ENCODE data around the gene ACBD4.
A peak's percentile ranks its signal among the peaks of the same experiment; 100 is the strongest.

Gene ACBD4

DNA sequence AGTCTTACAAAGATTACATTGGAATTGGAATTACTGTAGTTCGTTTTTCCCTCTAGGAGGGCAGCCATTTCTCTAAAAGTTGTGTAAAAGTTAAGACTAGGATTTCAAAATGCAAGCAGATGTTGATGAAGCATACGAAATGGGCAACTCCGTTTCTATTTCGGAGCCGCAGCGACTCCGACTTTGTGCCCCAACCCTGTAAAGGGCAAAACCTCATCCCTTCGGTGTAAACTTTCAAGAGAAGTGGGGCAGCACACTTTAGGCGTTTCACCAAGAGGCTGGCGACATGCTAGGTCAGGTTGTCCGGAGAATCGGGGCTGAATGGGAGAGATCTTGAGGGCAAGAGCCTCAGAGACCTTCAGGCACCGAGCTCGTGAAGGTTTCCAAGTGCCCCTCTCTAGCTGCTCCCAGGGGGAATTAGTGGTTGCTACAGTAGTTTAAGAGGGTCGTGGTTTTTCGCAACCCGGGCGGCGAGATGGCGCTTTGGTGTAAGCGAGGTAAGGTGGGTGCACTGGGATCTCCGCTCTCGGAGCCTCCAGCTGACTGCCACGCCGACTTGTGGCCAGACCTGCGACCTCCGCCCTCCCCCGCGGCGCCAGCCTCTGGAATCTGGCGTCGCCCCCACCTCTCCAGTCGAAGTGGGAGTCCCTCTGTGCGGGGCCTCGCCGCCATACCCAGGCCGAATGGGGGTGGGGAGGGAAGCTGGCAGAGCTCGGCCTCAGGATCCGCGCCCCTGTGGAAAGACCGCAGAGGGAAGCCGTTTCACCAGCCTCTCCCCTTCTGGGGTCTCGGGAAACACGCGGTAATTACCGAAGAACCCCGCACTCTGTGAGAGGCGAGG, 25.2 kb downstream of the ACBD4 start:
- no peaks in the 10 kb centered on the region for H3K9me3 ChIP-seq (ENCODE audit: control insufficient read depth, insufficient read depth, low read length)
- no peaks in the 10 kb centered on the region for H3K36me3 ChIP-seq (ENCODE audit: control insufficient read depth, insufficient read depth, low read length)
- H3K4me3 ChIP-seq (ENCODE audit: low read length), result peak overlapping the region; percentile 89
- no peak overlapping the region for H3K27ac ChIP-seq (ENCODE audit: low read length)
- WGBS (ENCODE audit: insufficient coverage, insufficient read length), result no CpG with 5 or more reads among the region's 48 CpGs
- no peak for DNase-seq (ENCODE audit: low read depth, low spot score)
- no peaks in the 10 kb centered on the region; the same call in 1 of the 2 replicates for H3K4me1 ChIP-seq (ENCODE audit: control insufficient read depth, insufficient read depth, low read length)
- H3K27me3 ChIP-seq (ENCODE audit: control insufficient read depth, insufficient read depth, low read length), result no peaks in the 10 kb centered on the region

DNA sequence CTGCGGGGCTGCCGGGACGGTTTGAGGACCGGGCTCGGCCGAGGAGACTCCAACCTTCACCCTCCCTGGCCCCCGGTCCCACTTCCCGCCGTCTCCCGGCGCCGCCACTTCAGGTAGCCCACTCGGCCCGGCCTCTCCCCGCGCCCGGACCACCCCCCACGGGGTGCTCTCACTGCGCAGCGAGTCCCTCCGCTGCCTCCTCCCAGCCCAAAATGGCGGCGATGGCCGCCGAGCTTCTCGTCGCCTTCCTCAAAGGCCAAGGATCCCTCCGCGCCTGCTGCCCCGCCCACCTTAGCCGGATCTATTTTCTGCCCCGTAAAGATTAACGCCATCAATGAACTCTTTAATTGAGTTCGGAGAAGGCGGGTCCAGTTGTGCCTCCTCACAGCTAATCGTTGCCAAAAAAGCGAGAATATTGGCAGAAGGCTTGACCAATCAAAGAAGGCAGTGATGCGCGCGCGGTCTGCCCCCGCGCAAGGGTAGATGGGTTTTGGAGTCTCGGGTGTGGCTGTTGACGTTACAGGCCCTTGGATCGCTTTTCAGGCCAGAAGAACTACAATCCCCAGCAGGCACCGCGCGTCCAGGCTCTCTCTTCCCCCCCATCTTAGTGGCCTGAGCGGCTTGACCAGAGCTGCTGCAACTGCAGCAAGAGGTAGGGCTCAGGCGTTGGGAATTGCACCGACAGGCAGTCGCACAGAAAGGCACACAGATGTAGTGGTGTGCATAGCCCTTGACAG, 26.0 kb downstream of the ACBD4 start, which contains the start of gene HEXIM2:
Gene HEXIM2, plus strand, starts transcription at position 588 of the 737 bp plus-strand sequence. CDS start 919 bp downstream, outside the sequence.
- Histone ChIP-seq H3K4me3 (ENCODE audit: low read length) (peak within 1 kb of the TSS; percentile 89), H3K9me3 (ENCODE audit: control insufficient read depth, insufficient read depth, low read length) (no peaks in the 10 kb centered on the region), H3K27ac (ENCODE audit: low read length) (no peak within 1 kb of the TSS), H3K4me1 (ENCODE audit: control insufficient read depth, insufficient read depth, low read length) (no peaks in the 10 kb centered on the region; the same call in 1 of the 2 replicates), H3K27me3 (ENCODE audit: control insufficient read depth, insufficient read depth, low read length) (no peaks in the 10 kb centered on the region), H3K36me3 (ENCODE audit: control insufficient read depth, insufficient read depth, low read length) (no peaks in the 10 kb centered on the region)
- DNase-seq (ENCODE audit: low read depth, low spot score), result peak; percentile 99
- no CpG with 5 or more reads among the region's 53 CpGs for WGBS (ENCODE audit: insufficient coverage, insufficient read length)

DNA sequence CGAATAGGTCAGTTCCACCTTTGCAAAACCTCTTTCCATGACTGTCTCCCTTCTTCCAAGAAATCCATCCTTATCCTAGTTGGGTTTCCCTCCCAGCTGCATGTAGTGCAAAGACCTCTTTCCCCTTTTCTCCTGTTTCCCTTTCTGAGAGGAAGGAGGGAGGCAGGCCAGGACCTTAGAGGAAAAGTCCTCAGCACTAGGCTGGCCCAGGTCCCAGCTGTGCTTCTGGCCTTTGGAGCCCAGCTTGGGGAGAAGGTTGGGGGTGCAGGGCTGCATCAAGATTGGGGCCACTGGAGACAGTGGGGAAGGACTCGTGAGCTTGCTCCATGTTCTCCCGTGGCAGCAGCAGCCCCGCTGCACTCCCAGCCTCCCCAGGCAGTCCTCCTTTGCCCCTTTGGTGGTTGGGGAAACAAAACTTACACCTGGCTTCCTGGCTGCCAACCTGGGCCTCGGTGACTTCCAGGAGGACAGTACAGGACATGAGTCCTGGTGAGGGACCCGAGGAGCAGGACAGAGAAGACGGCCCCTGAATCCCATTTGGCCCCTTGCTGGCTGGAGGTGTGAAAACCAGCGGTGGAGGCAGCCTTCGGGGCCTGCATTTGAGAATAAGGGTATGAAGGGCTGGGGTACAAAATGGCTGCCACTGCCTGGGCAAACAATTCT, 26.7 kb downstream of the ACBD4 start:
- no peaks in the 10 kb centered on the region for H3K36me3 ChIP-seq (ENCODE audit: control insufficient read depth, insufficient read depth, low read length)
- H3K27ac ChIP-seq (ENCODE audit: low read length), result no peak overlapping the region
- H3K4me3 ChIP-seq (ENCODE audit: low read length), result peak overlapping the region; percentile 10; the same call in 1 of the 2 replicates
- no peaks in the 10 kb centered on the region; the same call in 1 of the 2 replicates for H3K4me1 ChIP-seq (ENCODE audit: control insufficient read depth, insufficient read depth, low read length)
- no peaks in the 10 kb centered on the region for H3K9me3 ChIP-seq (ENCODE audit: control insufficient read depth, insufficient read depth, low read length)
- DNase-seq (ENCODE audit: low read depth, low spot score), result no peak
- no CpG with 5 or more reads among the region's 9 CpGs for WGBS (ENCODE audit: insufficient coverage, insufficient read length)
- H3K27me3 ChIP-seq (ENCODE audit: control insufficient read depth, insufficient read depth, low read length), result no peaks in the 10 kb centered on the region

- Histone ChIP-seq H3K27me3 (ENCODE audit: control insufficient read depth, insufficient read depth, low read length) (no peaks in the 10 kb centered on the region), H3K9me3 (ENCODE audit: control insufficient read depth, insufficient read depth, low read length) (no peaks in the 10 kb centered on the region), H3K36me3 (ENCODE audit: control insufficient read depth, insufficient read depth, low read length) (0 out of 2 replicates have a peak, but pooled peaks cover 5% of the 10 kb centered on the region), H3K4me1 (ENCODE audit: control insufficient read depth, insufficient read depth, low read length) (peaks cover 2% of the 10 kb centered on the region; the same call in 1 of the 2 replicates), H3K4me3 (ENCODE audit: low read length) (no peak overlapping the region), H3K27ac (ENCODE audit: low read length) (no peak overlapping the region)
- WGBS (ENCODE audit: insufficient coverage, insufficient read length), result 100% methylated on average over 1 of the region's 7 CpGs
- no peak for DNase-seq (ENCODE audit: low read depth, low spot score)
Measured at GRCh38 chr17:45164734-45165269, 29.3 kb downstream of the ACBD4 start.

DNA sequence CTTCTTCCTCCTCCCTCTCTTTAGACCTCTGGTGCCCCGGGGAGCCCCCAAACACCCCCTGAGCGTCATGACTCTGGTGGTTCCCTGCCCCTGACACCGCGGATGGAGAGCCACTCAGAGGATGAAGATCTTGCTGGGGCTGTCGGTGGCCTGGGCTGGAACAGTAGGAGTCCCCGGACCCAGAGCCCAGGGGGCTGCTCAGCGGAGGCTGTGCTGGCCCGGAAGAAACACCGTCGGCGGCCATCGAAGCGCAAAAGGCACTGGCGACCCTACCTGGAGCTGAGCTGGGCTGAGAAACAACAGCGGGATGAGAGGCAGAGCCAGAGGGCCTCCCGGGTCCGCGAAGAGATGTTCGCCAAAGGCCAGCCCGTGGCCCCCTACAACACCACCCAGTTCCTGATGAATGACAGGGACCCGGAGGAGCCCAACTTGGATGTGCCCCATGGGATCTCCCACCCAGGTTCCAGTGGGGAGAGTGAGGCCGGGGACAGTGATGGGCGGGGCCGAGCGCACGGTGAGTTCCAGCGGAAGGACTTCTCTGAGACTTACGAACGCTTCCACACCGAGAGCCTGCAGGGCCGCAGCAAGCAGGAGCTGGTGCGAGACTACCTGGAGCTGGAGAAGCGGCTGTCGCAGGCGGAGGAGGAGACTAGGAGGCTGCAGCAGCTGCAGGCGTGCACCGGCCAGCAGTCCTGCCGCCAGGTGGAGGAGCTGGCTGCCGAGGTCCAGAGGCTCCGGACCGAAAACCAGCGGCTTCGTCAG, 33.7 kb downstream of the ACBD4 start:
- no peaks in the 10 kb centered on the region for H3K9me3 ChIP-seq (ENCODE audit: control insufficient read depth, insufficient read depth, low read length)
- H3K4me1 ChIP-seq (ENCODE audit: control insufficient read depth, insufficient read depth, low read length), result peaks cover 26% of the 10 kb centered on the region
- H3K27ac ChIP-seq (ENCODE audit: low read length), result no peak overlapping the region
- 0 out of 2 replicates have a peak, but pooled peaks cover 5% of the 10 kb centered on the region for H3K36me3 ChIP-seq (ENCODE audit: control insufficient read depth, insufficient read depth, low read length)
- no peak for DNase-seq (ENCODE audit: low read depth, low spot score)
- H3K27me3 ChIP-seq (ENCODE audit: control insufficient read depth, insufficient read depth, low read length), result no peaks in the 10 kb centered on the region
- no CpG with 5 or more reads among the region's 43 CpGs for WGBS (ENCODE audit: insufficient coverage, insufficient read length)
- no peak overlapping the region for H3K4me3 ChIP-seq (ENCODE audit: low read length)

DNA sequence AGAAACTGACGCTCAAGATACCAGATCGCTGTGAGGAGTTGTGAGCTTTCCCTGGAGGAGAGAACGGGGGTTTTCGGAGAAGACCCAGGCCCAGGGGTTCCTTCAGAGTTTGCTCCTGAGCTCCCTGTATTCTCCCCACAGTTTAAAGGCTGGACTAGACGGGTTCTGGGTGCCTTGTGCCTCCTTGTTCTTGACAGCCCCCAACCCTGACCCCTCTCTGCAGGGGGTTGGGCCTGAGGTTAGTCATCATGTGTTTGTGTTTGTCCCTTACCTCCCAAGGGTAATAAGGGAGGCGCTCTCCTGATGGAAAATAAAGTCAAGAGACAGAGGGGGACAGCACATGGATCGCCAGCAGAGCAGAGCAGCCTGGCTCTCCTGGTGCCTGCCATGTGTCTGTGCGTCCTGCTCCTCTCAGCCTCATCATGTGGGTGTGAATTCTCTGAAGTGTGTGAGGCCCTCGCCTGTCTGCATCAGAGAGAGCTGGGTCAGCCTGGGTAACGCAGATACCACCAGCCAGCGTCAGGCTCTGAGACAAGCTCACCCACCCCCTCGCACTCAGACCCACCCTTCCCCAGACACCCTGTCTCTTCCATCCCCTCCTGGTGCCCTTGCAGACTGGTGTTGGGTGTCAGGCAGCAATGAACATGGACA, 34.9 kb downstream of the ACBD4 start:
- DNase-seq (ENCODE audit: low read depth, low spot score), result no peak
- Histone ChIP-seq H3K4me3 (ENCODE audit: low read length) (no peak overlapping the region), H3K4me1 (ENCODE audit: control insufficient read depth, insufficient read depth, low read length) (peaks cover 26% of the 10 kb centered on the region)

GRCh38 chr17:45170931-45171337, 35.4 kb downstream of the ACBD4 start:
- Histone ChIP-seq H3K9me3 (ENCODE audit: control insufficient read depth, insufficient read depth, low read length) (no peaks in the 10 kb centered on the region), H3K27ac (ENCODE audit: low read length) (no peak overlapping the region), H3K4me3 (ENCODE audit: low read length) (no peak overlapping the region), H3K4me1 (ENCODE audit: control insufficient read depth, insufficient read depth, low read length) (peaks cover 26% of the 10 kb centered on the region), H3K36me3 (ENCODE audit: control insufficient read depth, insufficient read depth, low read length) (0 out of 2 replicates have a peak, but pooled peaks cover 5% of the 10 kb centered on the region), H3K27me3 (ENCODE audit: control insufficient read depth, insufficient read depth, low read length) (no peaks in the 10 kb centered on the region)
- no CpG with 5 or more reads among the region's 5 CpGs for WGBS (ENCODE audit: insufficient coverage, insufficient read length)
- DNase-seq (ENCODE audit: low read depth, low spot score), result no peak

More for the DNA sequence above, 34.9 kb downstream of the ACBD4 start:
- Histone ChIP-seq H3K9me3 (ENCODE audit: control insufficient read depth, insufficient read depth, low read length) (no peaks in the 10 kb centered on the region), H3K36me3 (ENCODE audit: control insufficient read depth, insufficient read depth, low read length) (0 out of 2 replicates have a peak, but pooled peaks cover 5% of the 10 kb centered on the region), H3K27ac (ENCODE audit: low read length) (no peak overlapping the region), H3K27me3 (ENCODE audit: control insufficient read depth, insufficient read depth, low read length) (no peaks in the 10 kb centered on the region)
- WGBS (ENCODE audit: insufficient coverage, insufficient read length), result no CpG with 5 or more reads among the region's 12 CpGs

- DNase-seq (ENCODE audit: low read depth, low spot score), result no peak
- Histone ChIP-seq H3K36me3 (ENCODE audit: control insufficient read depth, insufficient read depth, low read length) (0 out of 2 replicates have a peak, but pooled peaks cover 5% of the 10 kb centered on the region), H3K9me3 (ENCODE audit: control insufficient read depth, insufficient read depth, low read length) (no peaks in the 10 kb centered on the region), H3K27me3 (ENCODE audit: control insufficient read depth, insufficient read depth, low read length) (no peaks in the 10 kb centered on the region), H3K4me1 (ENCODE audit: control insufficient read depth, insufficient read depth, low read length) (peaks cover 26% of the 10 kb centered on the region), H3K4me3 (ENCODE audit: low read length) (no peak overlapping the region), H3K27ac (ENCODE audit: low read length) (no peak overlapping the region)
- no CpG with 5 or more reads among the region's 20 CpGs for WGBS (ENCODE audit: insufficient coverage, insufficient read length)
Measured at GRCh38 chr17:45171338-45172231, 36.1 kb downstream of the ACBD4 start.

GRCh38 chr17:45172232-45172540, 36.7 kb downstream of the ACBD4 start:
- Histone ChIP-seq H3K4me3 (ENCODE audit: low read length) (no peak overlapping the region), H3K9me3 (ENCODE audit: control insufficient read depth, insufficient read depth, low read length) (no peaks in the 10 kb centered on the region), H3K36me3 (ENCODE audit: control insufficient read depth, insufficient read depth, low read length) (0 out of 2 replicates have a peak, but pooled peaks cover 5% of the 10 kb centered on the region), H3K27me3 (ENCODE audit: control insufficient read depth, insufficient read depth, low read length) (no peaks in the 10 kb centered on the region), H3K27ac (ENCODE audit: low read length) (no peak overlapping the region), H3K4me1 (ENCODE audit: control insufficient read depth, insufficient read depth, low read length) (peaks cover 26% of the 10 kb centered on the region)
- no peak for DNase-seq (ENCODE audit: low read depth, low spot score)
- no CpG with 5 or more reads among the region's 5 CpGs for WGBS (ENCODE audit: insufficient coverage, insufficient read length)

All from iPS DF 6.9 (cell line).